Measurements from ENCODE around the gene PARP4. TPM values are rescaled to one million over a fixed set of nuclear protein-coding genes. Genes with fewer than 3 reads are reported as not detected.

PARP4 gene
- total and polyA plus RNA-seq, 2 donors (not counting 3 experiments of a cell fraction or from before 2014, with no cell fraction given) = 37.1 to 71.7 TPM

DNA sequence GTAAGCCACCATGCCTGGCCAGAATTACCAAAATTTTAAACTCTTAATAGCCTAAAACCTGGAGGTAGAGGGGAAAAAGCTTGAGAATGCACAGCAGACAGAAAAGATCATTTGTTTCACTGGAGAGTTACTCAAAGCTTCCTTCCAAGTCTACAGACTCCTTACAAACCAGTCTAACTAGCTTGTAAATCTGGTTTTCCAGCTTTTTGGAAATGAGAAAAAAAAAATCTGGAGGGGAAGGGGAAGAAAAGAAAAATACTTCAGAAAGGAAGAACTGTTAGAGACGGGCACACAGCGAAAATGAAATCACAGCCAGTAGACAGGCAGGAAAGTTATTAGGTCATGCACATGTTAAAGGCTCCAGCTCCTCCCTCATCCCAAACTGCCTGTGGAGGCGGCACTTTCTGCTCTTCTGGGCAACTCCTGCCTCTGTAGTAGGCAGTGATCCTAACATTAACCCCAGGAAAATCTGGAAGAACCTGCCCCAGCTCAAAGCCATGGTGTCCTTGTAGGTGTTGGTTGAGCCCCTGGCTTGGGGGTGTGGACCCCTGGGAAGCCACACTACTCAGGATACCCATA, 17.3 kb downstream of the PARP4 start:
- intact Hi-C loops (cut with micrococcal nuclease) (no loop called here), dilution Hi-C loops (cut with MboI; ENCODE audit: extremely low pct_ligation_motif_present, low sequenced_read_pairs) (no loop called here)
- H3K4me2 ChIP-seq (ENCODE audit: insufficient read depth, low read length) = no peak overlapping the region
- H3K27ac ChIP-seq (ENCODE audit: insufficient read depth, low read depth, low read length) = no peak overlapping the region
- POLR2A ChIA-PET = no interaction called here
- FAIRE-seq (no peak), DNase-seq (ENCODE audit: low read depth, low spot score) (no peak)
- H3K79me2 ChIP-seq (ENCODE audit: control insufficient read depth, insufficient read depth, low read length) = no peaks in the 10 kb centered on the region
- no peaks in the 10 kb centered on the region for H4K20me1 ChIP-seq (replicated peaks; ENCODE audit: control insufficient read depth, extremely low read depth, insufficient read depth, low read length)
- H3K9me1 ChIP-seq (replicated peaks; ENCODE audit: control insufficient read depth, extremely low read depth, insufficient read depth, low read length) = no peaks in the 10 kb centered on the region
- H3K4me3 ChIP-seq (replicated peaks in 1 of 3; ENCODE audit: insufficient read depth in 1 of 3, low read depth in 1 of 3, low read length in 3 of 3) = no peak overlapping the region
- no peak overlapping the region for H3K9ac ChIP-seq (replicated peaks; ENCODE audit: extremely low read depth, insufficient read depth, low read length)
- H3K4me1 ChIP-seq (ENCODE audit: control insufficient read depth, extremely low read depth, insufficient read depth, low read length) = peaks cover under 1% of the 10 kb centered on the region
- no peaks in the 10 kb centered on the region for H3K9me3 ChIP-seq (replicated peaks; ENCODE audit: control insufficient read depth, insufficient read depth, low read length)
- TF ChIP-seq FOS (IDR thresholded peaks at IDR 0.05; ENCODE audit: borderline replicate concordance, insufficient read depth, low read length) (no peak), POLR2AphosphoS5 (IDR thresholded peaks at IDR 0.05; ENCODE audit: insufficient read depth, low read depth, low read length) (no peak), MYC (IDR thresholded peaks at IDR 0.05; ENCODE audit: low read depth, low read length) (no peak), GATA2 (IDR thresholded peaks at IDR 0.05; ENCODE audit: insufficient read depth, insufficient read length, low read depth, low read length) (no peak), EZH2 (IDR thresholded peaks at IDR 0.05; ENCODE audit: borderline replicate concordance, low read depth, low read length, severe bottlenecking) (no peak), POLR2A (IDR thresholded peaks at IDR 0.05; ENCODE audit: low read depth, low read length) (no peak), JUN (IDR thresholded peaks at IDR 0.05; ENCODE audit: borderline replicate concordance, insufficient read depth, insufficient read length, low read depth) (no peak)
- TF ChIP-seq, protein P1, sequence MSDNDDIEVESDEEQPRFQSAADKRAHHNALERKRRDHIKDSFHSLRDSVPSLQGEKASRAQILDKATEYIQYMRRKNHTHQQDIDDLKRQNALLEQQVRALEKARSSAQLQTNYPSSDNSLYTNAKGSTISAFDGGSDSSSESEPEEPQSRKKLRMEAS (IDR thresholded peaks at IDR 0.05; ENCODE audit: insufficient read depth, insufficient read length) = no peak
- TF ChIP-seq, protein P2, sequence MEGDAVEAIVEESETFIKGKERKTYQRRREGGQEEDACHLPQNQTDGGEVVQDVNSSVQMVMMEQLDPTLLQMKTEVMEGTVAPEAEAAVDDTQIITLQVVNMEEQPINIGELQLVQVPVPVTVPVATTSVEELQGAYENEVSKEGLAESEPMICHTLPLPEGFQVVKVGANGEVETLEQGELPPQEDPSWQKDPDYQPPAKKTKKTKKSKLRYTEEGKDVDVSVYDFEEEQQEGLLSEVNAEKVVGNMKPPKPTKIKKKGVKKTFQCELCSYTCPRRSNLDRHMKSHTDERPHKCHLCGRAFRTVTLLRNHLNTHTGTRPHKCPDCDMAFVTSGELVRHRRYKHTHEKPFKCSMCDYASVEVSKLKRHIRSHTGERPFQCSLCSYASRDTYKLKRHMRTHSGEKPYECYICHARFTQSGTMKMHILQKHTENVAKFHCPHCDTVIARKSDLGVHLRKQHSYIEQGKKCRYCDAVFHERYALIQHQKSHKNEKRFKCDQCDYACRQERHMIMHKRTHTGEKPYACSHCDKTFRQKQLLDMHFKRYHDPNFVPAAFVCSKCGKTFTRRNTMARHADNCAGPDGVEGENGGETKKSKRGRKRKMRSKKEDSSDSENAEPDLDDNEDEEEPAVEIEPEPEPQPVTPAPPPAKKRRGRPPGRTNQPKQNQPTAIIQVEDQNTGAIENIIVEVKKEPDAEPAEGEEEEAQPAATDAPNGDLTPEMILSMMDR (IDR thresholded peaks at IDR 0.05; ENCODE audit: extremely low read depth in 1 of 2, insufficient read depth in 1 of 2, low read depth in 1 of 2, low read length in 2 of 2) = no peak
- H2AFZ ChIP-seq (ENCODE audit: low read depth, low read length) = no peak overlapping the region
- BruUV-seq (replicated peaks) = no TSS peak
- no peaks in the 10 kb centered on the region for H3K27me3 ChIP-seq (ENCODE audit: control insufficient read depth in 2 of 2, insufficient read depth in 2 of 2, low read length in 2 of 2)
- CTCF ChIA-PET = interaction anchor here (0.8 kb wide), 1 partner anchor 16 kb away, joined by 3 read pairs; no protein-coding TSS in a partner anchor
- H3K36me3 ChIP-seq (ENCODE audit: control insufficient read depth in 2 of 2, extremely low read depth in 1 of 2, insufficient read depth in 2 of 2, low read length in 2 of 2) = peaks cover 22 to 25% of the 10 kb centered on the region in 2 experiments

Data from endothelial cell of umbilical vein (primary cell).